MM.1S (cell line): ENCODE measurements around the gene RPS6KA2.

Source experiments
- DNase-seq: peaks from one replicate; pipeline ENCODE4 v3.0.0-alpha.2; 2015
- H2AFZ ChIP-seq: fragments of 300-600 bp; sonication (generic); 2 replicates; pipeline ENCODE4 v1.6.0; 2016; ENCODE audit warnings: antibody characterized with exemption, low read length
- H3F3A ChIP-seq: fragments of 300-600 bp; sonication (generic); 2 replicates; pipeline ENCODE4 v1.6.1; 2016; ENCODE audit warnings: mild to moderate bottlenecking, antibody characterized with exemption, low read length, moderate library complexity, mixed read lengths; ENCODE audit not compliant: insufficient read depth
- H3K27ac ChIP-seq: fragments of 300-600 bp; sonication (generic); 2 replicates; pipeline ENCODE4 v1.5.1; 2016; ENCODE audit warnings: mild to moderate bottlenecking, low read length
- H3K27me3 ChIP-seq: fragments of 300-600 bp; sonication (generic); replicated peaks from 2 replicates; pipeline ENCODE4 v1.6.0; 2016; ENCODE audit warnings: low read length; ENCODE audit not compliant: insufficient read depth
- H3K36me3 ChIP-seq: fragments of 300-600 bp; sonication (generic); replicated peaks from 2 replicates; pipeline ENCODE4 v1.6.1; 2016; ENCODE audit warnings: mild to moderate bottlenecking, low read length, mixed read lengths; ENCODE audit not compliant: insufficient read depth
- H3K4me1 ChIP-seq: fragments of 300-600 bp; sonication (generic); 2 replicates; pipeline ENCODE4 v1.6.1; 2016; ENCODE audit warnings: low read length, mixed read lengths
- H3K4me2 ChIP-seq: fragments of 300-600 bp; sonication (generic); 2 replicates; pipeline ENCODE4 v1.6.0; 2016; ENCODE audit warnings: low read depth, low read length
- H3K4me3 ChIP-seq: fragments of 300-600 bp; sonication (generic); 2 replicates; pipeline ENCODE4 v1.5.1; 2016; ENCODE audit warnings: low read length, mixed read lengths
- H3K79me2 ChIP-seq: fragments of 300-600 bp; sonication (generic); 2 replicates; pipeline ENCODE4 v1.6.1; 2016; ENCODE audit warnings: mixed run types, low read length, mixed read lengths
- H3K9ac ChIP-seq: fragments of 300-600 bp; sonication (generic); 2 replicates; pipeline ENCODE4 v1.6.1; 2016; ENCODE audit warnings: low read length, mixed read lengths
- H3K9me2 ChIP-seq: fragments of 300-600 bp; sonication (generic); replicated peaks from 2 replicates; pipeline ENCODE4 v1.6.1; 2016; ENCODE audit warnings: mild to moderate bottlenecking, low read length, mixed read lengths; ENCODE audit not compliant: insufficient read depth
- H3K9me3 ChIP-seq: fragments of 300-600 bp; sonication (generic); replicated peaks from 2 replicates; pipeline ENCODE4 v1.6.1; 2016; ENCODE audit warnings: mild to moderate bottlenecking, low read length, mixed read lengths; ENCODE audit not compliant: insufficient read depth
- H4K20me1 ChIP-seq: fragments of 300-600 bp; sonication (generic); 2 replicates; pipeline ENCODE4 v1.6.1; 2016; ENCODE audit warnings: mild to moderate bottlenecking, low read length, moderate library complexity, mixed read lengths; ENCODE audit not compliant: insufficient read depth
- CTCF ChIP-seq: fragments of 300-600 bp; sonication (generic); IDR thresholded peaks from 2 replicates; pipeline ENCODE4 v1.5.1; 2016; ENCODE audit warnings: antibody characterized with exemption, low read length, mixed read lengths
- EZH2 ChIP-seq: fragments of 300-600 bp; sonication (generic); optimal IDR thresholded peaks from 2 replicates; pipeline ENCODE3; 2017; ENCODE audit warnings: low read depth, mild to moderate bottlenecking, antibody characterized with exemption, low read length, mixed read lengths
- EZH2phosphoT487 ChIP-seq: fragments of 300-600 bp; sonication (generic); IDR thresholded peaks from 2 replicates; pipeline ENCODE4 v1.6.1; 2018; ENCODE audit warnings: antibody characterized with exemption, low read length

The RPS6KA2 gene

DNA sequence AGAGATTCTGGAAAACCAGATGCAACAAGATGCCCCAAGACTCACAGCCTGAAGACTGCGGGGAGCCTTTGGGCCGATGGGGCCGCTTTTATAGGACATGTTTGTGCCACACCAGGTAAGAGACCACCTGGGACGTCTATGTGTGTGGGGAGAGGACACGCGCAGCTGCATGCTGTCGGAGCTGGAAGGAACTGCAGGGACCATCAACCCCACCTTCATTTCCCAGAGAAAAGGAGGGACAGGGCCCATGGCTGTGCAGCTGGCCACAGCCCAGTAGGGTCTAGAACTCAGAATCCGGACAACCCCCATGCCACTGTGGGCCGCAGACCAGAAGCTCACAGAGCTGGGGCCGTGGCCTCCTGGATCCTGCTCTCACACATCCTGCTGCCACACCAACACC, 144.0 kb downstream of the RPS6KA2 start:
- no peak overlapping the region for H3K4me3 ChIP-seq
- no peaks in the 10 kb centered on the region for H4K20me1 ChIP-seq
- TF ChIP-seq EZH2phosphoT487 (no peak), EZH2 (no peak), CTCF (no peak)
- no peak overlapping the region for H2AFZ ChIP-seq
- DNase-seq: no peak
- H3K36me3 ChIP-seq: no peaks in the 10 kb centered on the region
- no peak overlapping the region for H3K27ac ChIP-seq
- no peaks in the 10 kb centered on the region for H3K27me3 ChIP-seq
- H3K9me2 ChIP-seq: no peaks in the 10 kb centered on the region
- no peaks in the 10 kb centered on the region for H3K79me2 ChIP-seq
- no peaks in the 10 kb centered on the region for H3K9me3 ChIP-seq
- no peak overlapping the region for H3K4me2 ChIP-seq
- H3F3A ChIP-seq: 0 out of 2 replicates have a peak, but pooled peaks cover 6% of the 10 kb centered on the region
- no peak overlapping the region for H3K9ac ChIP-seq
- 0 out of 2 replicates have a peak, but pooled peaks cover 6% of the 10 kb centered on the region for H3K4me1 ChIP-seq

DNA sequence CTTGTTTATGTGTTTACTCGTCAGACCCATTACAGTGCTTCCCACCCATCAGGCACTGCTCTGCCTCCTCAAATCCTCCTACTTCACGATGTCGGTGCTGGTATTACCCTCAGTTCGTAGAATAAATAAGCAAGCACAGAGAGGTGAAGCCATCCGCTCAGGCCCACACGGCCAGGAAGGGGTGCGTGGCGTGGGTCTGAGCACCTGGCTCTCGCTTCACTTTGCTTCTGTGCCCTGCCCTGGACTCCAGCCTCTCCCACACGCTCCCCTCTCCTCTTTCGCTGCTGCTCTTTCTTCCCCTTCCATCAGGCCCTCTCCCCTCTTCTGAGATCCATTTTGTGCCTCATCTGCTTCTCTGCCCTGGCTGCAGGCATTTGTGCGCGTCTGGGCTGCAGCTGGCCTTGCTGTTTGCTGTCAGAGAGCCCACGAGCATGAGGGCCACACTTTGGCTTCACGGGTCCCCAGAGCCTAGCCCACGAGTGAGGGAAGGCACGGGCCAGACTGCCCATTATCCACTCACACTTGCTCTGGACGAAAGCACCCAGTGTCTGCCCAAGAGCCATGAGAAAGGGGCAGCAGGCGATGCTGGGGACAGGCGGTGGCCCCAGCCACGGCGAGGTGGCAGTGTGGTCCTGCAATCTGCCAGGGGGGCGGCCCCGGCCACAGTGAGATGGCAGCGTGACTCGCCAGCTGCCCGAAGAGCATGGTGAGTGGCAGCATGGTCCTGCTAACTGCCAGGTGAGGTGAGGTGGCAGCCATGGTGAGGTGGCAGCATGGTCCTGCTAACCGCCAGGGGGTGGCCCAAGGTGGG, 148.1 kb downstream of the RPS6KA2 start:
- Histone ChIP-seq H3K4me1 (no peaks in the 10 kb centered on the region), H3K4me3 (no peak overlapping the region), H3K79me2 (no peaks in the 10 kb centered on the region), H3K9ac (no peak overlapping the region), H4K20me1 (no peaks in the 10 kb centered on the region), H3K27ac (no peak overlapping the region), H3K36me3 (no peaks in the 10 kb centered on the region), H3K9me2 (no peaks in the 10 kb centered on the region), H3K9me3 (no peaks in the 10 kb centered on the region), H3K27me3 (no peaks in the 10 kb centered on the region), H2AFZ (no peak overlapping the region), H3F3A (no peaks in the 10 kb centered on the region), H3K4me2 (no peak overlapping the region)
- TF ChIP-seq EZH2: no peak
- no peak for TF ChIP-seq CTCF
- TF ChIP-seq EZH2phosphoT487: no peak
- no peak for DNase-seq

DNA sequence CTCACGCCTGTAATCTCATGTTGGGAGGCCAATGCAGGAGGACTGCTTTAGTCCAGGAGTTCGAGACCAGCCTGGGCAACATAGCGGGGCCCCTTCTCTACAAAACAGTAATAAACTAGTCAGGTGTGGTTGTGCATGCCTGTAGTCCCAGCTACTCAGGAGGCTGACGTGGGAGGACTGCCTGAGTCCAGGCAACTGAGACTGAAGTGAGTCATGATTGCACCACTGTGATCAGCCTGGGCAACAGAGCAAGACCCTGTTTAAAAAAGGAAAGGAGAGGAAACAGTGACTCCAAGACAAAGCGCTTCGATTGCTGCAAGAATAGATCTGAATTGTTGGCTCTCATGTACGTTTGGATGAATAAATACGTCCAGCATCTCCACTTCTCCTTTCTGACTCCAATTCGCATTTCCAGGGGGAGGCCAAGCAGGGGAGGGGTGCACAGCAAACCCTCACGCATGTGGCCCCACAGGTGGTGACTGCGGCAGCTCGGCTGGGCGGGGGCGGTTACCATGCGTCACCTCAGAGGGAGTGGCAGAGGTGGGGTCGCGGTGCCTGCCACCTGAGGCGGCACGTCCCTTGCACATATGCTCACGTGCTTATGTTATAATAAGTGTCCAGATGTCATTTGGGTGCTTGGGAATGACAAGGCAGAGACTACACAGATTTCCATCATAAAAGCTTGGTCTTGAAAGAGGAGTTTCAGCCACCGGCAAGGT, 149.2 kb downstream of the RPS6KA2 start:
- H3K4me2 ChIP-seq: no peak overlapping the region
- H4K20me1 ChIP-seq: no peaks in the 10 kb centered on the region
- no peaks in the 10 kb centered on the region for H3K36me3 ChIP-seq
- H3F3A ChIP-seq: no peaks in the 10 kb centered on the region
- DNase-seq: no peak
- H3K9me3 ChIP-seq: no peaks in the 10 kb centered on the region
- no peaks in the 10 kb centered on the region for H3K79me2 ChIP-seq
- no peak overlapping the region for H2AFZ ChIP-seq
- H3K4me1 ChIP-seq: no peaks in the 10 kb centered on the region
- no peak overlapping the region for H3K27ac ChIP-seq
- H3K4me3 ChIP-seq: no peak overlapping the region
- TF ChIP-seq CTCF (no peak), EZH2 (no peak), EZH2phosphoT487 (no peak)
- H3K9ac ChIP-seq: no peak overlapping the region
- no peaks in the 10 kb centered on the region for H3K27me3 ChIP-seq
- no peaks in the 10 kb centered on the region for H3K9me2 ChIP-seq
